ENCODE data around the gene SYT5. TPM values are rescaled to one million over a fixed set of nuclear protein-coding genes. Genes with fewer than 3 reads are reported as not detected.
"Not testable (repeated sequence)": the region's sequence is repeated elsewhere in the genome, so short reads cannot be mapped to it uniquely, and the experiment has no call there.

The SYT5 gene
- total RNA-seq, 1 donor from 2014 or later, result 1.6 TPM

DNA sequence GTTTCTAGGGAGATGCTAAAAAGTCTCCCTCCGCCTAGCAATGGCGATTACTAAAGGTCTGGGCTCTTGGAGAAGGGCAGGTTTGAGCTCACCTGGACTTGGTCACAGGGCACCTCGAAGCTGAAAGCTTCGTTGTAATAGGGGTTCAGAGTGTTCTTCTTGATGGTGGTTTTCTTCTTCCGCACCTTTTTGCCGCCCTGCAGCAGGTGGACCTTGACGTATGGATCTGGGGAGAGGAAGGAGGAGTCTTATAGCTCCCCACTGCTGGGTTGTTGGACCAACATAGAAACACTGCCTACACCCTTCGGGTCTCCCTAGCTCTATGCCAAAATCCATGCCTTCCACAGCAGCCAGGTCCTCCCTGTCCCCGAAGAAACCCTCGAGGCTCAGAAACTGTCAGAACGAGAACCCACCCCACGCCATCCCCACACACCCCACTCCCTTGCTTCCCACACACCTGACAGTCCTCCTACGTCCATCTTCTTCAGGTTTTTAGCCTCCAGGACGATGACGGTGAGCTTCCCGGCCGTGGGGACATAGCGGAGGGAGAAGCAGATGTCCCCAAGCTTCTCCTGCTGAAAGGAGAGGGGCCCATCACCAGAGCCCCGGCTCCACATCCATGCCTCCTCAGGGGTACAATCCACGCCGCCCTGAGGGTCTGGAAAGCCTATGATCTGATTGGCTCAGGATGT is 5.5 kb downstream of the SYT5 start:
- Mint-ChIP-seq H3K27ac (ENCODE audit: unreplicated experiment) (no peak overlapping the region), H3K4me1 (ENCODE audit: unreplicated experiment) (peaks cover 10% of the 10 kb centered on the region), H3K27me3 (ENCODE audit: unreplicated experiment) (peaks cover 30% of the 10 kb centered on the region), H3K9me3 (ENCODE audit: unreplicated experiment) (no peaks in the 10 kb centered on the region), H3K36me3 (ENCODE audit: low read depth, unreplicated experiment) (peaks cover 8% of the 10 kb centered on the region), H3K4me3 (ENCODE audit: unreplicated experiment) (no peak overlapping the region)
- no peak for TF ChIP-seq CTCF (IDR thresholded peaks at IDR 0.05; ENCODE audit: unreplicated experiment)
- DNase-seq (ENCODE audit: low spot score), result no peak

DNA sequence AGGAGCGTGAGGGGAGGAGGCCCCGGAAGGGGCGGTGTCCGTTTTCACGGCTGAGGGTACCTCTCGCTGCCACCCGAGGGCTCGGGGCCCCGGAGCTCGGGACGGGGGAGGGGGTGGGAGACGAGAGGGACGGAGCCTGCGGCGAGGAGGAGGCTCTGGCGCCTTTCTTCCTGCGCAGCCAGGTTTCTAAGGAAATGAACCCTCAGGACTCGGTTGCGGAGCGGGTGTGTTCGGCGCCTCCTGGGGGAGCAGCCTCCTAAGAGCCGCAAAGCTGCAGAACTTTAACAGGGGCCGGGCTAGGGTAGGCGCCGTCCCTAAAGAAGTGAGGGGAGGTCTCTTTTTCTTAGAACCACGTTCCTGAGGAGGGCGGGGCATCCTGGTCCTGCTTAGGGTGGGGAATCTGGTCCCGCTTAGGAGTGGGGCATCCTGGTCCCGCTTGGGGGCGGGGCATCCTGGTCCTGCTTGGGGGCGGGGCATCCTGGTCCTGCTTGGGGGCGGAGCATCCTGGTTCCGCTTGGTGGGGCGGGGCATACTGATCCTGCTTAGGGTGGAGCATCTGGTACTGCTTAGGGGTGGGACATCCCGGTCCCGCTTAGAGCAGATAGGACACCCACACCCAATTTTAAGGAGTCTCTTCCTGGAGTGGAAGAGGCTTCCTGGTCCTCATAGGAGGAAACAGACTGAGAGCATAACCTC is 6.2 kb downstream of the SYT5 start:
- H3K27ac Mint-ChIP-seq (ENCODE audit: unreplicated experiment), result no peak overlapping the region
- H3K36me3 Mint-ChIP-seq (ENCODE audit: low read depth, unreplicated experiment), result peaks cover 8% of the 10 kb centered on the region
- H3K4me1 Mint-ChIP-seq (ENCODE audit: unreplicated experiment), result peaks cover 9% of the 10 kb centered on the region
- H3K9me3 Mint-ChIP-seq (ENCODE audit: unreplicated experiment), result no peaks in the 10 kb centered on the region
- H3K27me3 Mint-ChIP-seq (ENCODE audit: unreplicated experiment), result peaks cover 32% of the 10 kb centered on the region
- DNase-seq (ENCODE audit: low spot score), result peak; percentile 54
- no peak for TF ChIP-seq CTCF (IDR thresholded peaks at IDR 0.05; ENCODE audit: unreplicated experiment)
- H3K4me3 Mint-ChIP-seq (ENCODE audit: unreplicated experiment), result no peak overlapping the region

DNA sequence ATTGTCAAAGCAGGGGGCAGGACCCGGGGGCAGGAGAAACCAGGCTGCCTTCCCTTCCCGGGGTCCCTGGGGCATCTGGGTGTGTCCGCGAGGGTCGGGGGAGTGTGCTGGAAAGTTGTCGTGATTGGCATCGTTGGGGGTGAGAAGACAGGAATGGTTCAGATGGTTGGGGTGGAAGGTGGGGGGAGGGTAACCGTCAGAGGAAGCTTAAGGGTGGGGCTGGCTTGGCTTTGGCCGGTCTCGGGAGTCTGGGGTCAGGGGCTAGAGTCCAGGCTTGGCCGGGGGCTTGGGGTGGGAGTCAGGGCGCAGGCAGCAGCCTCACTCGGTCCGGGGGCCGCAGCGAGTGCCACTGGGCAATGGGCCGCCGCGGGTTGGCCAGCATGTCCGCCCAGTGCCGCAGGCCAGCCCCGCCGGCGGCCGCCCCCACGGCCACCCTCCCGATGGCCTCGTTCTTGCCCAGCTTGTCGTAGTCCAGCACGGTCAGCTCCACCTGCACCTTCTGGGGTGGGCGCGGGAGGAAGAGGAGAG is 6.8 kb downstream of the SYT5 start:
- Mint-ChIP-seq H3K27me3 (ENCODE audit: unreplicated experiment) (peaks cover 29% of the 10 kb centered on the region), H3K27ac (ENCODE audit: unreplicated experiment) (no peak overlapping the region), H3K4me1 (ENCODE audit: unreplicated experiment) (peaks cover 7% of the 10 kb centered on the region), H3K36me3 (ENCODE audit: low read depth, unreplicated experiment) (peaks cover 5% of the 10 kb centered on the region), H3K4me3 (ENCODE audit: unreplicated experiment) (no peak overlapping the region), H3K9me3 (ENCODE audit: unreplicated experiment) (no peaks in the 10 kb centered on the region)
- DNase-seq (ENCODE audit: low spot score), result no peak
- no peak for TF ChIP-seq CTCF (IDR thresholded peaks at IDR 0.05; ENCODE audit: unreplicated experiment)

DNA sequence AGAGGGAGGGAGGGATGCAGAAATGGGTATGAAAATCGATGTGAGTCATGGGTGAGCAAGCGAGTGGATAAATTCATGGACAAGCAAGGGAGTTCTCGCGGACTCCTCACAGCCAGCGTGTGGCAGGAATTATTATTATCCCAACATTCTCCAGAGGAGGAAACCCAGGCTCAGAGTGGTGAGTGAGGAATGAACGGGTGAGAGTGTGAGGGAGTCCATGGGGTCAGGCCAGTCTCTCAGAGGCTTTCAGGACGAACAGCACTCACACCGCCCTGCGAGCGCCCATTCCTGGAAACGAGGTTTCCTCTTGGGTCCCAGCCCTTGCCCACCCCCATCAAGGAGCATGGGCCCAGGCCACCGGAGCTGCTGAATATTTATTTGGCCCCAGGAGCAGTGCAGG is 7.3 kb downstream of the SYT5 start:
- Mint-ChIP-seq H3K27me3 (ENCODE audit: unreplicated experiment) (peaks cover 28% of the 10 kb centered on the region), H3K27ac (ENCODE audit: unreplicated experiment) (peak overlapping the region; percentile 9)

GRCh38 chr19:55172318-55172717 is 7.8 kb downstream of the SYT5 start:
- H3K4me1 Mint-ChIP-seq (ENCODE audit: unreplicated experiment); DNase-seq (ENCODE audit: low spot score); H3K36me3 Mint-ChIP-seq (ENCODE audit: low read depth, unreplicated experiment); H3K9me3 Mint-ChIP-seq (ENCODE audit: unreplicated experiment): not testable (repeated sequence)
- Mint-ChIP-seq H3K4me3 (ENCODE audit: unreplicated experiment) (peak overlapping the region; percentile 56), H3K27ac (ENCODE audit: unreplicated experiment) (peak overlapping the region; percentile 9), H3K27me3 (ENCODE audit: unreplicated experiment) (peaks cover 28% of the 10 kb centered on the region)

More for the DNA sequence above, 7.3 kb downstream of the SYT5 start:
- DNase-seq (ENCODE audit: low spot score), result no peak
- Mint-ChIP-seq H3K36me3 (ENCODE audit: low read depth, unreplicated experiment) (peaks cover 5% of the 10 kb centered on the region), H3K9me3 (ENCODE audit: unreplicated experiment) (no peaks in the 10 kb centered on the region), H3K4me1 (ENCODE audit: unreplicated experiment) (peaks cover 7% of the 10 kb centered on the region), H3K4me3 (ENCODE audit: unreplicated experiment) (peak overlapping the region; percentile 56)
- TF ChIP-seq CTCF (IDR thresholded peaks at IDR 0.05; ENCODE audit: unreplicated experiment), result no peak

Measured in endothelial cell (in vitro differentiated cells).